Fibroblast of the aortic adventitia (primary cell): Measurements from ENCODE around the gene GCC2. TPM values are rescaled to one million over a fixed set of nuclear protein-coding genes. Genes with fewer than 3 reads are reported as not detected.

Experiments
- DNase-seq: peaks from one replicate; pipeline ENCODE4 v3.0.0-alpha.2; 2010; ENCODE audit warnings: low read depth
- H3K4me3 ChIP-seq: 2 replicates; pipeline ENCODE4 v1.5.1; 2011; ENCODE audit warnings: low read depth, mild to moderate bottlenecking, control low read depth, low read length, moderate library complexity
- total RNA-seq: library from RNA; depleted of rRNA; stranded (reverse); fragments of >200 nt; gene quantifications from 2 replicates; pipeline ENCODE4 v1.2.3, GENCODE V29; 2012; ENCODE audit warnings: low replicate concordance
- TF ChIP-seq, protein P1 (sequence below): IDR thresholded peaks from 2 replicates; pipeline ENCODE4 v1.5.1; 2011; ENCODE audit warnings: mild to moderate bottlenecking, low read length, control low read depth, inconsistent platforms; ENCODE audit not compliant: insufficient read depth

The GCC2 gene
- total RNA-seq, 1 donor: 42.8 TPM

DNA sequence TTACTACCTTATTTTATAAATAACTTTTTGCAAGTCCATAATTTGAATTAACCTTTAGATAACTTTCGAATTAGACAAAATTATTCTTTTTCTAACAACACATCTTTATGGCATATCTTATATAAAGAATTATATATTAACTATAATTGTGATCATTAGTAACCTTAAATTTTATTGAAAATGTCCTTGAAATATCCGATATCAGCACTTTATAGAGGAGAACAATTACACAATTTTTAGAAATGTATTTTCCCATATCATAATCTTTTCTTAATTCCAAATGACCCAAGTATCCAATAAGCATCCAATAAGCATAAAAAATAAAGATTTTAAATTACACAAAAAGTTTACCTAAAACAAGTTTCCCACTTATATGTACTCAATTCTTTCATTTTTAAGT is 7.3 kb upstream of the GCC2 start:
- H3K4me3 ChIP-seq: no peak overlapping the region
- DNase-seq: no peak
- TF ChIP-seq, protein P1, sequence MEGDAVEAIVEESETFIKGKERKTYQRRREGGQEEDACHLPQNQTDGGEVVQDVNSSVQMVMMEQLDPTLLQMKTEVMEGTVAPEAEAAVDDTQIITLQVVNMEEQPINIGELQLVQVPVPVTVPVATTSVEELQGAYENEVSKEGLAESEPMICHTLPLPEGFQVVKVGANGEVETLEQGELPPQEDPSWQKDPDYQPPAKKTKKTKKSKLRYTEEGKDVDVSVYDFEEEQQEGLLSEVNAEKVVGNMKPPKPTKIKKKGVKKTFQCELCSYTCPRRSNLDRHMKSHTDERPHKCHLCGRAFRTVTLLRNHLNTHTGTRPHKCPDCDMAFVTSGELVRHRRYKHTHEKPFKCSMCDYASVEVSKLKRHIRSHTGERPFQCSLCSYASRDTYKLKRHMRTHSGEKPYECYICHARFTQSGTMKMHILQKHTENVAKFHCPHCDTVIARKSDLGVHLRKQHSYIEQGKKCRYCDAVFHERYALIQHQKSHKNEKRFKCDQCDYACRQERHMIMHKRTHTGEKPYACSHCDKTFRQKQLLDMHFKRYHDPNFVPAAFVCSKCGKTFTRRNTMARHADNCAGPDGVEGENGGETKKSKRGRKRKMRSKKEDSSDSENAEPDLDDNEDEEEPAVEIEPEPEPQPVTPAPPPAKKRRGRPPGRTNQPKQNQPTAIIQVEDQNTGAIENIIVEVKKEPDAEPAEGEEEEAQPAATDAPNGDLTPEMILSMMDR: no peak

DNA sequence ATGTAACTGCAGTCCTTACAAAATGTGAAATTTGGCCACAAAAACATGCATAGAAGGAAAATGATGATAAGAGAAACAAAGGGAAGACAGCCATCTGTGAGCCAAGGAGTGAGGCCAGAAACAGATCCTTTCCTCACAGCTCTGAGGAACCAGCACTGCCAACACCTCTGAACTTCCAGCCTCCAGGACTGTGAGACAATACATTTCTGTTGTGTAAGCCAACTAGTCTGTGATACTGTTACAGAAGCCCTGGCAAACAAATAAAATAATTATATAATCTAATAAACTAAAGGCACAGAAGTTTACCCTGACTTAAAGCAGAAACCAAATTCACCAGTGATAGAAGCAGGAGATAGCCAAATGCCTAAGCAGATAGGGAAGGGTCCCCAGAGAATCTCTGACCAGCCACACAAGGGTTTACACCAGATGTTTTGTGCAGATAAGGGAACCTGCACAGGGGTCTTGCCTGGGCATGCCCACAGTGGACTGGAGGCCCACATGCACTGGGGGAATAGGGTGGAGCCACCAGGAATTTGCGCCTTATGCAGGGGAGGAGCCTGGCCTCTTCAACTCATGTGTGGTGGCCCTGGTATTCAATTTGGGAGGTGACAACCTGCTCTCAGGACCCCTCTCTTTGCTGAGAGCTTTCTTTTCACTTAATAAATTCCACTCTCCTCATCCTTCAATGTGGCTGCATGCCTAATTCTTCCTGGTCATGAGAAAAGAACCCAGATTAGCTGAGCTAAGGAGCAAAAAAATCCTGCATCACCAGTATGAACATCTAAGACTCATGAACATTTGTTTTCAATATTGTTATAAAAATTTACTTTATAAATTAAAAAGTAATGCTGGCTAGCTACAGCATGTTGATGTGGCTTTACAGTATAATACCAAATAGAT is 3.8 kb upstream of the GCC2 start:
- TF ChIP-seq, protein P1: no peak
- no peak overlapping the region for H3K4me3 ChIP-seq
- DNase-seq: peak; percentile 94

DNA sequence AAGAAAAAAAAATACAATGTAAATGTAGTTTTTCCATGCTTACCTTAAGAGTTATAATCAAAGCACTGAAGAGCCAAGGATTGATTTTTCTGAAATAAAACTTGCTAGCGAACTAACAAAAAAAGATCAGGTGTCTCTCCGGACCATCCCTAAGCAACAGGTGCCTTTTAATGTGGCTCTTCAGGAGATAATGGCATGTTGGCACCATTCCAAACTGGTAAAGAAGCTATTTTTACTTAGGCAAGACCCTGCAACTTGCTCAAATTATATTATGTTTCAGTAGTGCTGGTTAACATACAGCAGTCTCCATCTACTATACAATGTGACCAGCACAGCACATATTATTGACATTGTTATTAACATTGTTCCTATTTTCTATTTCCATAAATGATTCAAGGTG is 2.3 kb upstream of the GCC2 start:
- TF ChIP-seq, protein P1: no peak
- H3K4me3 ChIP-seq: no peak overlapping the region
- DNase-seq: no peak

DNA sequence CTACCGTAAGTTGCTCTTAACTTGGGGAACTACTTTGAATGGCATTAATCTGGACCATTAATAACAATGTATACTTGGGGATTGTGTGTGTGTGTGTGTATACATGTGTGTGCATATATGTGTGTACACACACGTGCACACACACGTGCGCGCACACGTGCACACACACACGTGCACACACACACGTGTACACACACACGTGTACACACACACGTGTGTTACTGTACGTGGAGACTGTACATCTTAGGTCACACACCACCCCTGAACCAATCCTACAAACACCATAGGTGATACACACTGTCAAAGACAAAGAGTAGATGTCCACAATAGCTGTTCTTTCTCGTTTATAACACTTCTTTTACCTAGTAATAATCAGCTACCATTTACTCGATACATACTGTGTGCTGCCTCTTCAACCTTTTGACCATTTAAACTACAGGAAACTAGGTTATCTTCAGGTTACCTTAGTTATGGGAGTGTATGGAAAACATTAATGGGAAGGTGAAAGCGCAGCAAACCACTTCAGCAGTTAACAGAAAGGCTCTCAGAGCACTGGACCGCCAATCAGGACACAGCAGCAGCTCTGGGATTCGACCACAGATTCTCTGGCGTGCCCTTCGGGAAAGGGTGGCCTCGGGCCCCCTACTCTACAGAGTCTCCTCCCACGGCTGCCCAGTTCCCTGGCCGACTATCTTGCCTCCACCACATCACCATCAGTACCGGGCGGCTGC is 894 bp upstream of the GCC2 start:
- peak overlapping the region; percentile 95 for H3K4me3 ChIP-seq
- DNase-seq: no peak
- TF ChIP-seq, protein P1: no peak

DNA sequence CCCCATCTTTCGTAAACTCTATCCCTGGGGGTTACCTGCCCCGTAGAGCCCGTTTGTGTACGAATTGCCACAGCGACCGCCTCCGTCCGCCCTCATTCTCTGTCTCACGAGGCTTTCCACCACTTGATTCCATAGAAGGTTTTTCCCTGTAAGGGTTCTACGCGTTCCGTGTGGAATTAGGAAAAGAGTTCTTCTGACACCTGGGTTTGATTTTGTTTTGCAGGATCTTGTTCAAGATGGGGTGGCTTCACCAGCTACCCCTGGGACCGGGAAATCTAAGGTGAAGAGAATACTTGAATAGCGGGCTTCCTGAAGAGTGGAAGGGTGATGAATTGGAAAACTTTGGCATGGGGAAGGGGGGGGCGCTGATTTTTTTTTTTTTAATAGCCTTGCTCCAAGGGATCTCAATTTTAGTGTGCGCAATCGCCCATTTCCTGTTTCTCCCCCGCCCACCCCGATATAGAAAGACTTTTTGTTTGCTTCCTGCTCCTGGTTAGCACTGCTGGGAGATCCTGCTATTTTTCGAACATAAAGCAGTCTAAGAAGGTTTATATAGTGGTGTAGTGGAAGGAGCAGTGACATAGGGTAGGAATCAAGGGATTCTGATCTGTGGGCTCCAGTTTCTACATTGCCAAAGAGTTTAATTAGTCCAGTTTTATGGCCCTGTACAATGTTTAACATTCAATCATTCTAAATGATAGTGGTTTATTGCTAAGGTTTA is 564 bp downstream of the GCC2 start:
- H3K4me3 ChIP-seq: peak overlapping the region; percentile 95
- DNase-seq: peak; percentile 45
- TF ChIP-seq, protein P1: no peak

DNA sequence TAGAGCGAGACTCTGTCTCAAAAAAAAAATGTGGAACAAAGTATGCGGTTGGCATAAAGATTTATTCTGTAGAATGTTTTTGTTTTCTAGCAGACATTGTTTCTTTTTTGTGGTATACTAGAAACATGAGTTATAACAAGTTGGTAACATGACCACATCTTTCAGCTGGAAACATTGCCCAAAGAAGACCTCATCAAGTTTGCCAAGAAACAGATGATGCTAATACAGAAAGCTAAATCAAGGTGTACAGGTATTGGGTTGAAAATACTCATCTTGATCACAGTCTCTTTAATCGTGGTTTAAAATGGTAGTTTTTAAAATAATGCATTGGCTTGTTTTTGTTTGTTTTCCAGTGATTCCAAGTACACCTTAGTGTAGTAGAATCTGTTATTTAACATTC is 1.9 kb downstream of the GCC2 start:
- no peak overlapping the region for H3K4me3 ChIP-seq
- DNase-seq: no peak
- TF ChIP-seq, protein P1: no peak
